OCI-LY3 (cell line): ENCODE results near the gene SRRM4.

Experiments used
- EZH2phosphoT487 ChIP-seq: fragments of 200-600 bp; shearing (Covaris generic); IDR thresholded peaks from 2 replicates; pipeline ENCODE4 v1.6.1; 2018; ENCODE audit warnings: antibody characterized with exemption, mixed run types, low read depth
- TF ChIP-seq, protein P1 (sequence below): fragments of 200-600, 300-600 bp; sonication (generic); IDR thresholded peaks from 2 replicates; pipeline ENCODE4 v1.5.1; 2014; ENCODE audit warnings: antibody characterized with exemption, low read length, low read depth

DNA sequence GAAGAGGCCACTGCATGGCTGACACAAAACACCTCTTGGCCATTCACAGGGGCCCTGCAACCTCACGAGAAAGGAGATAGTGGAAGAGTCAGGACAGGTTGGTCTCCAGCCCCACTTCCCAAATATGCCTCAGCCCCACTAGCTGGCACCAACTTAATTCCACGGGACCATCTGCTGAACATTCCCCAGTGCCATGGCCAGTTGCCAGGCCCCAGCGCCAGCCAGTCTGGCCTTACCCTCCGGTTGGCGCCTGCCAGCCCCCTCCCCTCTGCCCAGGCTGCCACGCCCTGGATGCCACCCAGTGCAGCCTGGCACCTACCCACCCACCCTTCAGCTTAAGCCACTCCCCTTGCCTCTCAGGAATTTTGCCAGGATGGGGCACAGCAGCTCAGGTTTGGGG lies 176.2 kb downstream of the SRRM4 start:
- TF ChIP-seq, protein P1, sequence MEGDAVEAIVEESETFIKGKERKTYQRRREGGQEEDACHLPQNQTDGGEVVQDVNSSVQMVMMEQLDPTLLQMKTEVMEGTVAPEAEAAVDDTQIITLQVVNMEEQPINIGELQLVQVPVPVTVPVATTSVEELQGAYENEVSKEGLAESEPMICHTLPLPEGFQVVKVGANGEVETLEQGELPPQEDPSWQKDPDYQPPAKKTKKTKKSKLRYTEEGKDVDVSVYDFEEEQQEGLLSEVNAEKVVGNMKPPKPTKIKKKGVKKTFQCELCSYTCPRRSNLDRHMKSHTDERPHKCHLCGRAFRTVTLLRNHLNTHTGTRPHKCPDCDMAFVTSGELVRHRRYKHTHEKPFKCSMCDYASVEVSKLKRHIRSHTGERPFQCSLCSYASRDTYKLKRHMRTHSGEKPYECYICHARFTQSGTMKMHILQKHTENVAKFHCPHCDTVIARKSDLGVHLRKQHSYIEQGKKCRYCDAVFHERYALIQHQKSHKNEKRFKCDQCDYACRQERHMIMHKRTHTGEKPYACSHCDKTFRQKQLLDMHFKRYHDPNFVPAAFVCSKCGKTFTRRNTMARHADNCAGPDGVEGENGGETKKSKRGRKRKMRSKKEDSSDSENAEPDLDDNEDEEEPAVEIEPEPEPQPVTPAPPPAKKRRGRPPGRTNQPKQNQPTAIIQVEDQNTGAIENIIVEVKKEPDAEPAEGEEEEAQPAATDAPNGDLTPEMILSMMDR: no peak
- no peak for TF ChIP-seq EZH2phosphoT487
